ENCODE measurements around the gene C19orf85.
A peak's percentile ranks its signal among the peaks of the same experiment; 100 is the strongest.

The C19orf85 gene

GRCh38 chr19:55481794-55482155 lies 17.2 kb upstream of the C19orf85 start:
- H3K9me3 ChIP-seq (replicated peaks in 1 of 2; ENCODE audit: control insufficient read depth in 2 of 2, insufficient read depth in 1 of 2, low read depth in 1 of 2, low read length in 2 of 2) = no peaks in the 10 kb centered on the region
- H3K4me3 ChIP-seq (ENCODE audit: low read length in 2 of 2) = no peak overlapping the region
- H3K27me3 ChIP-seq (ENCODE audit: control insufficient read depth in 3 of 3, insufficient read depth in 3 of 3, low read depth in 1 of 3, low read length in 3 of 3) = no peaks in the 10 kb centered on the region
- H3K27ac ChIP-seq (replicated peaks; ENCODE audit: low read length) = no peak overlapping the region
- H4K91ac ChIP-seq (ENCODE audit: low read depth, low read length, poor library complexity) = no peak overlapping the region
- H3K4me1 ChIP-seq (ENCODE audit: control insufficient read depth in 2 of 2, insufficient read depth in 1 of 2, low read depth in 1 of 2, low read length in 2 of 2) = peaks cover 15 to 20% of the 10 kb centered on the region in 2 donors
- H3K4ac ChIP-seq (ENCODE audit: low read length) = no peak overlapping the region
- peak overlapping the region; percentile 89 for H2AK5ac ChIP-seq (ENCODE audit: low read depth, low read length)
- no peak for DNase-seq (ENCODE audit: low spot score)
- H2BK15ac ChIP-seq (ENCODE audit: low read length) = no peak overlapping the region
- peak overlapping the region; percentile 73 for H2BK12ac ChIP-seq (ENCODE audit: low read length)
- H2BK5ac ChIP-seq (ENCODE audit: low read length) = no peak overlapping the region
- H3K14ac ChIP-seq (ENCODE audit: low read length) = no peak overlapping the region
- peak overlapping the region; percentile 40 for H3K4me2 ChIP-seq (ENCODE audit: insufficient read depth, low read length, poor library complexity, severe bottlenecking)
- no peak overlapping the region for H2BK120ac ChIP-seq (ENCODE audit: low read depth, low read length)
- H2AFZ ChIP-seq (ENCODE audit: low read length) = no peak overlapping the region
- peak overlapping the region; percentile 73 for H3K23ac ChIP-seq (ENCODE audit: low read depth, low read length, poor library complexity)
- no peak overlapping the region for H3K18ac ChIP-seq (ENCODE audit: low read length)
- peaks cover 16% of the 10 kb centered on the region for H3K79me1 ChIP-seq (ENCODE audit: low read depth, low read length)
- H3K36me3 ChIP-seq (replicated peaks in 1 of 2; ENCODE audit: control insufficient read depth in 2 of 2, insufficient read depth in 2 of 2, low read length in 2 of 2) = peaks cover 4 to 14% of the 10 kb centered on the region in 2 donors
- no peak overlapping the region for H3K9ac ChIP-seq (ENCODE audit: low read depth, low read length, poor library complexity)
- WGBS, 2 donors (ENCODE audit: extremely low coverage in 2 of 2, insufficient read length in 2 of 2, insufficient replicate concordance in 1 of 2) = no CpG with 5 or more reads among the region's 40 CpGs
- H4K8ac ChIP-seq (ENCODE audit: low read depth, low read length) = peak overlapping the region; percentile 43

- Histone ChIP-seq H3K14ac (ENCODE audit: low read length) (no peak overlapping the region), H3K23ac (ENCODE audit: low read depth, low read length, poor library complexity) (peak overlapping the region; percentile 73), H3K27ac (replicated peaks; ENCODE audit: low read length) (no peak overlapping the region), H4K91ac (ENCODE audit: low read depth, low read length, poor library complexity) (no peak overlapping the region), H3K4ac (ENCODE audit: low read length) (peak overlapping the region; percentile 37), H3K4me3 (ENCODE audit: low read length in 2 of 2) (no peak overlapping the region), H2BK5ac (ENCODE audit: low read length) (peak overlapping the region; percentile 71), H3K9ac (ENCODE audit: low read depth, low read length, poor library complexity) (peak overlapping the region; percentile 63), H3K79me1 (ENCODE audit: low read depth, low read length) (peaks cover 14% of the 10 kb centered on the region), H4K8ac (ENCODE audit: low read depth, low read length) (peak overlapping the region; percentile 43), H2BK15ac (ENCODE audit: low read length) (peak overlapping the region; percentile 43), H2AK5ac (ENCODE audit: low read depth, low read length) (peak overlapping the region; percentile 89), H3K36me3 (replicated peaks in 1 of 2; ENCODE audit: control insufficient read depth in 2 of 2, insufficient read depth in 2 of 2, low read length in 2 of 2) (peaks cover 4 to 14% of the 10 kb centered on the region in 2 donors), H3K18ac (ENCODE audit: low read length) (peak overlapping the region; percentile 64), H2AFZ (ENCODE audit: low read length) (no peak overlapping the region), H3K4me2 (ENCODE audit: insufficient read depth, low read length, poor library complexity, severe bottlenecking) (peak overlapping the region; percentile 40), H3K27me3 (ENCODE audit: control insufficient read depth in 3 of 3, insufficient read depth in 3 of 3, low read depth in 1 of 3, low read length in 3 of 3) (no peaks in the 10 kb centered on the region), H2BK12ac (ENCODE audit: low read length) (peak overlapping the region; percentile 73), H3K9me3 (replicated peaks in 1 of 2; ENCODE audit: control insufficient read depth in 2 of 2, insufficient read depth in 1 of 2, low read depth in 1 of 2, low read length in 2 of 2) (no peaks in the 10 kb centered on the region), H3K4me1 (ENCODE audit: control insufficient read depth in 2 of 2, insufficient read depth in 1 of 2, low read depth in 1 of 2, low read length in 2 of 2) (peaks cover 11 to 20% of the 10 kb centered on the region in 2 donors), H2BK120ac (ENCODE audit: low read depth, low read length) (no peak overlapping the region)
- DNase-seq (ENCODE audit: low spot score) = no peak
- WGBS, 2 donors (ENCODE audit: extremely low coverage in 2 of 2, insufficient read length in 2 of 2, insufficient replicate concordance in 1 of 2) = no CpG with 5 or more reads among the region's 52 CpGs
These were observed 16.7 kb upstream of the C19orf85 start for GRCh38 chr19:55481148-55481793.

- no peak overlapping the region for H2BK120ac ChIP-seq (ENCODE audit: low read depth, low read length)
- no peak overlapping the region for H3K4ac ChIP-seq (ENCODE audit: low read length)
- H4K8ac ChIP-seq (ENCODE audit: low read depth, low read length) = no peak overlapping the region
- H2BK12ac ChIP-seq (ENCODE audit: low read length) = no peak overlapping the region
- no peak for DNase-seq (ENCODE audit: low spot score)
- no peak overlapping the region for H3K9ac ChIP-seq (ENCODE audit: low read depth, low read length, poor library complexity)
- H2AFZ ChIP-seq (ENCODE audit: low read length) = no peak overlapping the region
- H3K36me3 ChIP-seq (replicated peaks in 1 of 2; ENCODE audit: control insufficient read depth in 2 of 2, insufficient read depth in 2 of 2, low read length in 2 of 2) = peaks cover 4 to 14% of the 10 kb centered on the region in 2 donors
- no peak overlapping the region for H3K14ac ChIP-seq (ENCODE audit: low read length)
- H3K79me1 ChIP-seq (ENCODE audit: low read depth, low read length) = peaks cover 14% of the 10 kb centered on the region
- H2BK15ac ChIP-seq (ENCODE audit: low read length) = no peak overlapping the region
- no peaks in the 10 kb centered on the region for H3K27me3 ChIP-seq (ENCODE audit: control insufficient read depth in 3 of 3, insufficient read depth in 3 of 3, low read depth in 1 of 3, low read length in 3 of 3)
- no peak overlapping the region for H4K91ac ChIP-seq (ENCODE audit: low read depth, low read length, poor library complexity)
- H3K4me3 ChIP-seq (ENCODE audit: low read length in 2 of 2) = no peak overlapping the region
- H3K27ac ChIP-seq (replicated peaks; ENCODE audit: low read length) = no peak overlapping the region
- H2AK5ac ChIP-seq (ENCODE audit: low read depth, low read length) = peak overlapping the region; percentile 68
- no peak overlapping the region for H3K23ac ChIP-seq (ENCODE audit: low read depth, low read length, poor library complexity)
- no CpG with 5 or more reads among the region's 15 CpGs for WGBS, 2 donors (ENCODE audit: extremely low coverage in 2 of 2, insufficient read length in 2 of 2, insufficient replicate concordance in 1 of 2)
- H2BK5ac ChIP-seq (ENCODE audit: low read length) = no peak overlapping the region
- peak overlapping the region; percentile 28 for H3K18ac ChIP-seq (ENCODE audit: low read length)
- peaks cover 10 to 22% of the 10 kb centered on the region in 2 donors for H3K4me1 ChIP-seq (ENCODE audit: control insufficient read depth in 2 of 2, insufficient read depth in 1 of 2, low read depth in 1 of 2, low read length in 2 of 2)
- no peak overlapping the region for H3K4me2 ChIP-seq (ENCODE audit: insufficient read depth, low read length, poor library complexity, severe bottlenecking)
- H3K9me3 ChIP-seq (replicated peaks in 1 of 2; ENCODE audit: control insufficient read depth in 2 of 2, insufficient read depth in 1 of 2, low read depth in 1 of 2, low read length in 2 of 2) = no peaks in the 10 kb centered on the region
These were observed 15.1 kb upstream of the C19orf85 start for GRCh38 chr19:55479451-55480230.

GRCh38 chr19:55479045-55479444 lies 14.5 kb upstream of the C19orf85 start:
- WGBS, 2 donors (ENCODE audit: extremely low coverage in 2 of 2, insufficient read length in 2 of 2, insufficient replicate concordance in 1 of 2) = no CpG with 5 or more reads among the region's 17 CpGs
- Histone ChIP-seq H3K4ac (ENCODE audit: low read length) (no peak overlapping the region), H3K27me3 (ENCODE audit: control insufficient read depth in 3 of 3, insufficient read depth in 3 of 3, low read depth in 1 of 3, low read length in 3 of 3) (no peaks in the 10 kb centered on the region), H2AK5ac (ENCODE audit: low read depth, low read length) (no peak overlapping the region), H3K9ac (ENCODE audit: low read depth, low read length, poor library complexity) (no peak overlapping the region), H3K79me1 (ENCODE audit: low read depth, low read length) (peaks cover 11% of the 10 kb centered on the region), H3K9me3 (replicated peaks in 1 of 2; ENCODE audit: control insufficient read depth in 2 of 2, insufficient read depth in 1 of 2, low read depth in 1 of 2, low read length in 2 of 2) (no peaks in the 10 kb centered on the region), H3K4me3 (ENCODE audit: low read length in 2 of 2) (no peak overlapping the region), H4K8ac (ENCODE audit: low read depth, low read length) (no peak overlapping the region), H3K23ac (ENCODE audit: low read depth, low read length, poor library complexity) (peak overlapping the region; percentile 22), H3K18ac (ENCODE audit: low read length) (no peak overlapping the region), H2BK120ac (ENCODE audit: low read depth, low read length) (no peak overlapping the region), H3K4me2 (ENCODE audit: insufficient read depth, low read length, poor library complexity, severe bottlenecking) (no peak overlapping the region), H3K27ac (replicated peaks; ENCODE audit: low read length) (no peak overlapping the region), H2BK15ac (ENCODE audit: low read length) (no peak overlapping the region), H2BK12ac (ENCODE audit: low read length) (no peak overlapping the region), H2AFZ (ENCODE audit: low read length) (no peak overlapping the region), H4K91ac (ENCODE audit: low read depth, low read length, poor library complexity) (no peak overlapping the region), H2BK5ac (ENCODE audit: low read length) (no peak overlapping the region), H3K14ac (ENCODE audit: low read length) (no peak overlapping the region), H3K4me1 (ENCODE audit: control insufficient read depth in 2 of 2, insufficient read depth in 1 of 2, low read depth in 1 of 2, low read length in 2 of 2) (peaks cover 4 to 22% of the 10 kb centered on the region in 2 donors), H3K36me3 (replicated peaks in 1 of 2; ENCODE audit: control insufficient read depth in 2 of 2, insufficient read depth in 2 of 2, low read length in 2 of 2) (peaks cover 4 to 14% of the 10 kb centered on the region in 2 donors)
- DNase-seq (ENCODE audit: low spot score) = no peak

Measured in neuronal stem cell (in vitro differentiated cells).